Chondrocyte (in vitro differentiated cells): Measurements from ENCODE around the gene RPLP2. TPM values are rescaled to one million over a fixed set of nuclear protein-coding genes. Genes with fewer than 3 reads are reported as not detected.

Source experiments
- DNase-seq: peaks from one replicate; pipeline ENCODE4 v3.0.0; 2021; ENCODE audit warnings: mixed read lengths, low spot score
- H3K27ac Mint-ChIP-seq: one replicate; pipeline ENCODE4 v1.8.0; 2021; ENCODE audit warnings: mild to moderate bottlenecking, moderate library complexity, mixed read lengths; ENCODE audit not compliant: unreplicated experiment
- H3K27me3 Mint-ChIP-seq: 2 replicates; pipeline ENCODE4 v1.8.0; 2021; ENCODE audit warnings: low read depth, mixed read lengths
- H3K36me3 Mint-ChIP-seq: 2 replicates; pipeline ENCODE4 v1.8.0; 2021; ENCODE audit warnings: low read depth, mixed read lengths
- H3K4me1 Mint-ChIP-seq: 2 replicates; pipeline ENCODE4 v1.8.0; 2021; ENCODE audit warnings: low read depth, mild to moderate bottlenecking, mixed read lengths
- H3K4me3 Mint-ChIP-seq: one replicate; pipeline ENCODE4 v1.8.0; 2021; ENCODE audit warnings: mild to moderate bottlenecking, moderate library complexity, mixed read lengths; ENCODE audit not compliant: unreplicated experiment
- H3K9me3 Mint-ChIP-seq: 2 replicates; pipeline ENCODE4 v1.8.0; 2021; ENCODE audit warnings: low read depth, mixed read lengths
- total RNA-seq: library from RNA; stranded (reverse); gene quantifications from 3 replicates; pipeline ENCODE4 v1.2.1, GENCODE V29; 2021
- TF ChIP-seq, protein P1 (sequence below): fragments of 200-600 bp; sonication (generic); IDR thresholded peaks from 2 replicates; pipeline ENCODE4 v1.5.0; 2021; ENCODE audit warnings: antibody characterized with exemption, mild to moderate bottlenecking, moderate library complexity

Gene RPLP2
- total RNA-seq, 1 donor from 2014 or later = 1,171 TPM

GRCh38 chr11:763549-764321 lies 46.0 kb upstream of the RPLP2 start:
- no peak overlapping the region for H3K4me3 Mint-ChIP-seq
- H3K4me1 Mint-ChIP-seq = peaks cover 7% of the 10 kb centered on the region
- H3K27me3 Mint-ChIP-seq = no peaks in the 10 kb centered on the region
- TF ChIP-seq, protein P1, sequence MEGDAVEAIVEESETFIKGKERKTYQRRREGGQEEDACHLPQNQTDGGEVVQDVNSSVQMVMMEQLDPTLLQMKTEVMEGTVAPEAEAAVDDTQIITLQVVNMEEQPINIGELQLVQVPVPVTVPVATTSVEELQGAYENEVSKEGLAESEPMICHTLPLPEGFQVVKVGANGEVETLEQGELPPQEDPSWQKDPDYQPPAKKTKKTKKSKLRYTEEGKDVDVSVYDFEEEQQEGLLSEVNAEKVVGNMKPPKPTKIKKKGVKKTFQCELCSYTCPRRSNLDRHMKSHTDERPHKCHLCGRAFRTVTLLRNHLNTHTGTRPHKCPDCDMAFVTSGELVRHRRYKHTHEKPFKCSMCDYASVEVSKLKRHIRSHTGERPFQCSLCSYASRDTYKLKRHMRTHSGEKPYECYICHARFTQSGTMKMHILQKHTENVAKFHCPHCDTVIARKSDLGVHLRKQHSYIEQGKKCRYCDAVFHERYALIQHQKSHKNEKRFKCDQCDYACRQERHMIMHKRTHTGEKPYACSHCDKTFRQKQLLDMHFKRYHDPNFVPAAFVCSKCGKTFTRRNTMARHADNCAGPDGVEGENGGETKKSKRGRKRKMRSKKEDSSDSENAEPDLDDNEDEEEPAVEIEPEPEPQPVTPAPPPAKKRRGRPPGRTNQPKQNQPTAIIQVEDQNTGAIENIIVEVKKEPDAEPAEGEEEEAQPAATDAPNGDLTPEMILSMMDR = no peak
- H3K27ac Mint-ChIP-seq = peak overlapping the region; percentile 76
- peaks cover 15% of the 10 kb centered on the region for H3K36me3 Mint-ChIP-seq
- no peak for DNase-seq
- no peaks in the 10 kb centered on the region for H3K9me3 Mint-ChIP-seq

DNA sequence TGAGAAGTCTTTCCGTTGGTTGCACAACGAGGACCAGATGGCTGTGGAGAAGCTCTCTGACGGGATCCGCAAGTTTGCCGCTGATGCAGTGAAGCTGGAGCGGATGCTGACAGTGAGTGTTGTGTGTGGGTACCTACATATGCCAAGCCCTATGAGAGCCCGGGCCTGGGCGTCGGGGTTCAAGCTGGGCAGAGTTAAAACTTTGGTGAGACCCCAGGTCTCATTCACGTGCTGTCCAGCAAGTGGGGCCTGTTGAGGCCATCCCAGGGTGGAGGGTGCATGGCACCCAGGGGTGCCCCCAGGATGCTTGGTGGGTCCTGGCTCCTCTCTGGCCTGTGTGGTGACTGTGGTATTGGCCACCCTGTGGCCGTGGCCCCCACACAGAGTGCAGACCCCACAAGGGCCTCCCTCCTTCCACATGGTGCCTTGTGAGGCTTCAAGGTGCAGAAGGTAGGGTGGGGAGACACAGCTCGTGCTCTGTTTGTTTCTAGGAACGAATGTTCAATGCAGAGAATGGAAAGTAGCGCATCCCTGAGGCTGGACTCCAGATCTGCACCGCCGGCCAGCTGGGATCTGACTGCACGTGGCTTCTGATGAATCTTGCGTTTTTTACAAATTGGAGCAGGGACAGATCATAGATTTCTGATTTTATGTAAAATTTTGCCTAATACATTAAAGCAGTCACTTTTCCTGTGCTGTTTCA lies 45.3 kb upstream of the RPLP2 start:
- Mint-ChIP-seq H3K4me3 (no peak overlapping the region), H3K27me3 (no peaks in the 10 kb centered on the region), H3K36me3 (peaks cover 15% of the 10 kb centered on the region), H3K4me1 (peaks cover 7% of the 10 kb centered on the region), H3K9me3 (no peaks in the 10 kb centered on the region), H3K27ac (no peak overlapping the region)
- TF ChIP-seq, protein P1 = no peak
- DNase-seq = no peak

GRCh38 chr11:765025-765801 lies 44.6 kb upstream of the RPLP2 start:
- no peak overlapping the region for H3K27ac Mint-ChIP-seq
- peaks cover 12% of the 10 kb centered on the region for H3K36me3 Mint-ChIP-seq
- H3K27me3 Mint-ChIP-seq = no peaks in the 10 kb centered on the region
- TF ChIP-seq, protein P1 = peak; percentile 75
- no peak for DNase-seq
- H3K9me3 Mint-ChIP-seq = no peaks in the 10 kb centered on the region
- H3K4me1 Mint-ChIP-seq = peaks cover 7% of the 10 kb centered on the region
- H3K4me3 Mint-ChIP-seq = no peak overlapping the region

GRCh38 chr11:765802-766091 lies 44.0 kb upstream of the RPLP2 start:
- H3K4me3 Mint-ChIP-seq = no peak overlapping the region
- H3K9me3 Mint-ChIP-seq = no peaks in the 10 kb centered on the region
- no peak overlapping the region for H3K27ac Mint-ChIP-seq
- DNase-seq = no peak
- no peaks in the 10 kb centered on the region for H3K27me3 Mint-ChIP-seq
- TF ChIP-seq, protein P1 = no peak
- H3K4me1 Mint-ChIP-seq = peaks cover 7% of the 10 kb centered on the region
- peaks cover 11% of the 10 kb centered on the region for H3K36me3 Mint-ChIP-seq
